Ascending aorta (tissue), 2 donors: ENCODE results near the gene NEDD9. TPM values are rescaled to one million over a fixed set of nuclear protein-coding genes. Genes with fewer than 3 reads are reported as not detected.

Experiments
- DNase-seq, 2 donors: peaks; one replicate each; pipeline ENCODE4 v3.0.0-alpha.2; 2019; ENCODE audit warnings: low spot score in 2 of 2
- H3K27ac ChIP-seq, 2 donors: fragments of 200-600 bp; sonication (generic); one replicate each; pipeline ENCODE4 v1.5.1; 2016 to 2017; ENCODE audit warnings: mild to moderate bottlenecking in 1 of 2
- H3K27me3 ChIP-seq: fragments of 200-600 bp; sonication (generic); one replicate; pipeline ENCODE4 v1.5.1; 2017
- H3K36me3 ChIP-seq, 2 donors: fragments of 200-600 bp; sonication (generic); one replicate each; pipeline ENCODE4 v1.5.1; 2016
- H3K4me1 ChIP-seq, 2 donors: fragments of 200-600 bp; sonication (generic); one replicate each; pipeline ENCODE4 v1.5.1; 2016 to 2017; ENCODE audit warnings: mild to moderate bottlenecking in 1 of 2
- H3K4me3 ChIP-seq, 2 donors: fragments of 200-600 bp; sonication (generic); one replicate each; pipeline ENCODE4 v1.5.1; 2016 to 2017; ENCODE audit warnings: mild to moderate bottlenecking in 1 of 2
- H3K9me3 ChIP-seq, 2 donors: fragments of 200-600 bp; sonication (generic); one replicate each; pipeline ENCODE4 v1.5.1; 2016
- CTCF ChIP-seq, 3 experiments: fragments of 200-600 bp in 2 of 3; fragments of 450-650 bp in 1 of 3; sonication (generic) in 2 of 3; IDR thresholded peaks; one replicate each; pipeline ENCODE4 v1.5.1; 2016 to 2019; ENCODE audit warnings: antibody characterized with exemption in 3 of 3, mild to moderate bottlenecking in 1 of 3, moderate library complexity in 1 of 3
- intact Hi-C: fragments of 100-400 bp; cut with DNase I; formaldehyde crosslinking; loops from one replicate; pipeline ENCODE4 v1.15.1; 2023
- total RNA-seq: library from RNA; depleted of rRNA; stranded (reverse); fragments of >200 nt; gene quantifications from one replicate; pipeline ENCODE4 v1.1.0, GENCODE V29; 2016

NEDD9 gene
- total RNA-seq, 1 donor from 2014 or later = 150 TPM

- no peak for TF ChIP-seq CTCF (IDR thresholded peaks at IDR 0.05)
- H3K4me3 ChIP-seq = no peak overlapping the region
- intact Hi-C loops = no loop called here
- peaks cover 4 to 17% of the 10 kb centered on the region in 2 donors for H3K4me1 ChIP-seq
- H3K36me3 ChIP-seq = peaks cover 83 to 84% of the 10 kb centered on the region in 2 donors
- no peaks in the 10 kb centered on the region for H3K9me3 ChIP-seq
- no peak overlapping the region for H3K27ac ChIP-seq
- no peaks in the 10 kb centered on the region for H3K27me3 ChIP-seq
- DNase-seq = no peak
Measured at GRCh38 chr6:11190625-11191245, 41.7 kb downstream of the NEDD9 start.

DNA sequence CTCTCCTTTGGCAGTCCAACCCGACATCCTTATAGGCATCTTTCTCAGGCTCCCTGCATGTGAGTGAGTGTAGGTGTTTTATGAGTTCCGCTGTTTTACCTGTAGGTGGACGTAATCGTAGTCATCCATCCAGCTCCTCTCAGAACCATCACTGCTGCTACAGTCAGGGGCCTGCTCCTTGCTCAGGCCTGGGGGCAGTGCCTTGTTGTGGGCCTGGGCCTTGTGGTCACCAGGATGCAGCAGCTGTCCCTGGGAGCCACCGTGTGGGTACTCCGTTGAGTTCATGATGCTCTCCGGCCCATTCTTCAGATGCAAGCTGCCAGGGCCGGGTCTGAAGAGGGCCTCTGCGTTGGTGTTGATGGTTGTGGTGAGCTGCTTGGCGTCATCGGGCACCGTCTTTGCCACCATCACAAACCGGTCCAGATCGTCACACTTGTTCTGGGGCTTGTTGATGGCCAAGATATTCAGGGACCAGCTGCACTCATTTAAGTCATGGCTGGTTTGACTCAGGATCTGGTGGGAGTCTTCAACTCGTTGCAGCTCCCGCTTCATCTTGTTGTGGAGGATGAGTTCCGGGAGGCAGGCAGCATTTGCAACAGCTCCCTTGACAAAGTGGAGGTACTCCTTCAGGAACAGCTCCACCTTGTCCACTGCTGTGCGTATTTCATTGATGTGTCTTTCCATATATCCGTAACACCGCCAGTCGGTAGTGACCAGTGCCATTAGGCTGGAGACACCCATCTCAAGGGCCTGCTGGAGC, 42.4 kb downstream of the NEDD9 start:
- intact Hi-C loops = no loop called here
- Histone ChIP-seq H3K4me3 (no peak overlapping the region), H3K4me1 (peaks cover 0 to 10% of the 10 kb centered on the region in 2 donors), H3K27ac (no peak overlapping the region), H3K27me3 (no peaks in the 10 kb centered on the region), H3K9me3 (no peaks in the 10 kb centered on the region), H3K36me3 (peaks cover 90 to 91% of the 10 kb centered on the region in 2 donors)
- TF ChIP-seq CTCF (IDR thresholded peaks at IDR 0.05) = no peak
- no peak for DNase-seq

GRCh38 chr6:11188161-11188915, 44.1 kb downstream of the NEDD9 start:
- TF ChIP-seq CTCF (IDR thresholded peaks at IDR 0.05) = no peak
- Histone ChIP-seq H3K4me1 (no peaks in the 10 kb centered on the region), H3K27ac (peak overlapping the region; percentile 28 to 38), H3K27me3 (no peaks in the 10 kb centered on the region), H3K4me3 (no peak overlapping the region), H3K9me3 (no peaks in the 10 kb centered on the region), H3K36me3 (peaks cover 98 to 100% of the 10 kb centered on the region in 2 donors)
- DNase-seq = no peak
- intact Hi-C loops = no loop called here

DNA sequence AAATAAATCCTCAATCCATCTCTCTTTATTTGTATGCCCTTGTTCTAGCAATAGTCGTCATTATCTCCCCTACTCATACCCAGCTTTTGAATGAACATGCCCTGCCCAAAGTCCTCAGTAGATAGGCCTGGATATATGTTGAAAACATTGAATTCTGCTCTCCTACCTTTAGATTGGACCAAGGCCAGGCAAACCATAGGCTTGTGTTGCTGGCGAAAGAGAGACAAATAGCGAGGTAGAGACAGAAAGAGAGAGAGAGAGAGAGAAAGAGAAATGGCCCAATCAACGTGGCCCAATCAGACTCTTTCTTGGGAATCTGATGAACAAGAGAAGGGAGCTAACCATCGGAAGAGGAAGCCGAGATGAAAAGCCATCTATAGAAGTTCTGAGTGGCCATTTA, 45.2 kb downstream of the NEDD9 start:
- Histone ChIP-seq H3K4me3 (no peak overlapping the region), H3K9me3 (no peaks in the 10 kb centered on the region), H3K27ac (peak overlapping the region; percentile 5 to 38), H3K4me1 (no peaks in the 10 kb centered on the region), H3K27me3 (no peaks in the 10 kb centered on the region), H3K36me3 (peaks cover 88 to 97% of the 10 kb centered on the region in 2 donors)
- no peak for TF ChIP-seq CTCF (IDR thresholded peaks at IDR 0.05)
- intact Hi-C loops = no loop called here
- no peak for DNase-seq

- no peak overlapping the region for H3K27ac ChIP-seq
- no peak for DNase-seq
- H3K36me3 ChIP-seq = peaks cover 68 to 77% of the 10 kb centered on the region in 2 donors
- H3K27me3 ChIP-seq = no peaks in the 10 kb centered on the region
- H3K4me1 ChIP-seq = no peaks in the 10 kb centered on the region
- H3K4me3 ChIP-seq = no peak overlapping the region
- no peak for TF ChIP-seq CTCF (IDR thresholded peaks at IDR 0.05)
- no peaks in the 10 kb centered on the region for H3K9me3 ChIP-seq
- intact Hi-C loops = no loop called here
Measured at GRCh38 chr6:11185204-11185842, 47.1 kb downstream of the NEDD9 start.
